NCI-H1417 treated with DMSO at 0.1 percent for 48 hours (cell line): ENCODE results near the gene CDH13.

Experiments used
- DNase-seq: peaks from one replicate; lab custom pipeline; 2025; lab: John Stamatoyannopoulos, UW

The CDH13 gene

GRCh38 chr16:82846806-82847205 lies 220.0 kb downstream of the CDH13 start:
- no peak for DNase-seq

- DNase-seq: no peak
Measured at GRCh38 chr16:82848013-82848412, 221.2 kb downstream of the CDH13 start.

GRCh38 chr16:82852388-82853008 lies 225.7 kb downstream of the CDH13 start:
- no peak for DNase-seq

DNA sequence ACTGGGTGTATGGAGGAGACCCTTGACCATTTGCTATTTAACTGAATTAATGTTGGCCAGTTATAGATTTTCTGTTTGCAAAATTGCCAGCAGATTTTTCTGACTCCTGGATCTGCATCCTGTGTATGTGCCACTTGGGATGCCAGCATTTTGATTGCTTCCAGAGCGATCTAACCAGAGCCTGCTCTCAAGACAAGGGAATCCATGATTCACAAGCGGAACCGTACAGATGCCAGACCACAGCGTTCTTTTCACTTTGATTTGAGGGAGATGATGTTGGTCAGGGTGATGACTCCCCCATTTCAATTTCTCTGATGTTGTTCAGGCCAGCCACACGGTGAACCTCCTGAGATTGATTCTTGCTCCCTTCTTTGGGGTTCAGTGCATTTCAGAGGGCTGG lies 228.7 kb downstream of the CDH13 start:
- DNase-seq: no peak

GRCh38 chr16:82857693-82858365 lies 231.1 kb downstream of the CDH13 start:
- no peak for DNase-seq

- DNase-seq: no peak
Measured at GRCh38 chr16:82859662-82860061, 232.9 kb downstream of the CDH13 start.

GRCh38 chr16:82860071-82860470 lies 233.3 kb downstream of the CDH13 start:
- DNase-seq: no peak

DNA sequence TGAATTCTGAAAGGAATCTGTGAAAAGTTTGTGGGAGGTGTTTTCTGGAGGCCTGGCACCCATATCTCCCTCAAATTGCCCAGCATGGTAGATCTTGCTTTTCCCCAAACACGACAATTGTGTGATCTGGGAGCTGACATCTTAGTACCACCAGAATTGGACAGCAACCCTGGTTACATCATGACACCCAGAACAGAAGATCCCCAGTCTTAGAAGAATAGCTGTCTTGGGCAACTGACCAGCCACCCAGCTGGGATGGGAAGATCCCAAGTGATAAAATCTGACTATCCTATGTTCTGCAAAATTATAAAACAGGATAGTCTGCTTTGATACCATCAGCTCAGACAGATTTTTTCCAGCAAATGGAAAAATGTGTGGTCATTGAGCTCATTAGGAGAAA lies 235.3 kb downstream of the CDH13 start:
- no peak for DNase-seq

- DNase-seq: no peak
Measured at GRCh38 chr16:82864332-82865040, 237.7 kb downstream of the CDH13 start.

- no peak for DNase-seq
Measured at GRCh38 chr16:82865412-82865811, 238.6 kb downstream of the CDH13 start.

- no peak for DNase-seq
Measured at GRCh38 chr16:82867485-82867884, 240.7 kb downstream of the CDH13 start.

DNA sequence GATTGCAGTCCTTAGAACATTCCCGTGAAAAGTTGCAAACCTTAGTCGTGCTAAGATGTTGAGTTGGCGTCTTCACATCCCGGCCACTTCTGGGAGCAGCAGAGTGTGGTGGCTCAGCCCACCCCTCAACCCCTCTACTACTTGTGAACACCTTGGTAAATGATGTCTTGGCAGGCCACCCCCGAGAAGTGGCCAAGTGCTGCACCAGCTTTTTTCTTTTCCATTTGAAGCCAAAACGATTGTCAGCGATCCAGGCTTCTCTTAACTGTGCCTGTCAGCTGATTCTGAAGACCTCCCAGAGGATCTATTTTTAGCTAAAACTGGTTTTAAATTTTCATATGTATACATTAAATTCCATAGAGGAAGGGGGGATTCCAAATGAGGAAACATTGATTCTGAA lies 247.5 kb downstream of the CDH13 start:
- no peak for DNase-seq

GRCh38 chr16:82874672-82875071 lies 247.9 kb downstream of the CDH13 start:
- no peak for DNase-seq

DNA sequence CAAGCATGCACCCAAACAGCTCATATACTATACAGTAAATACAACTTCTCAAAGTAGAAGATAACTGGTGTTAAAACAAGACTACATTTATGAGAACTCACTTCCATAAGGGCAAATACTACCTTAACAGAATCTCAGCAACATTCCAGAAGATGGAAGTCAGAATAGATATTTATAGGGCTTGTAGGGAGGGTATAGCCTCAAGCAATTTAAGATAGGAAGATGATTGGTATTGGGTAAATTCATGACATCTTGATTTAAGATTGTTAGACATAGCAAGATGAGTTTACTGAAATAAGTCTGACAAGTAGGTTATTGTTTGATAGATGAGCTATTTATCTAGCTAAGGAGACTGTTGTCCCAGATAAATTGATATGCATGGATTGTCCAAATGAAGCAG lies 250.2 kb downstream of the CDH13 start:
- DNase-seq: no peak

- DNase-seq: no peak
Measured at GRCh38 chr16:82878466-82878865, 251.7 kb downstream of the CDH13 start.

DNA sequence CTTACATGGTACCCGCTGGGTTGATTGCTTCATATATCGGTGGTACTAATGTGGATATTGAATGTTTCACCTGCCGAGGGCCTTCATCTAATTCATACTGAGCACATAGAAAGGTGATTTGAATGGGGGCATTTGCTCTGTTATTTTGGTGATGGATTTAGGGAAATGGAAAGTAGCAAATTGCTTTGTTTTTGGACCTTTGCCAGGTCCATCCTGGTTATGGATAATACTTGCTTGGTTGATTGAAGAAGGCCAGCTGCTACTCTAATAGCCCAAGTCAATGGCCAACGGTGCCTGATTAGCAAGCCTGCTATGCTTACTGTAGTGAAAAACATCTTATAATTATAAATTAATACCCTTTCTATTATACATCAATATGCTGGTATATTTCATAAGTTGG lies 253.6 kb downstream of the CDH13 start:
- DNase-seq: no peak

DNA sequence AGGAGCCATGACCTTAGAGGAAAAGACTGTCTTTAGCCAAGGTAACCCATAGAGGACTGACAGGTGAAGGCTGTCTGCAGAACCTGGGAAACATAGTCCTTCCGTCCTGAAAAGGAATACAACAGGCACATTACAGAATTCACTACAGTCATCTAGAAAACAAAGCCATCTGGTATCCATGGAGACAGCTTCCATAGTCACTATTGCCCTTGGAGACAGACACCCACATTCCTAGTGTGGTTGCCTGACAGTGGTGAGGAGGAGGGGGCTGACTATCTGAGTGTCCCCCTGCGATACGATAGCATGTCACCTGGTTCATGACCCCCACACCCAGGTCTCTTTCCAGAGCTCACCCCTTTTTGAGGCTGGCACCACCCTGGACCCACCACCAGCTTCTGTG lies 254.7 kb downstream of the CDH13 start:
- no peak for DNase-seq

- DNase-seq: no peak
Measured at GRCh38 chr16:82882226-82882625, 255.5 kb downstream of the CDH13 start.

DNA sequence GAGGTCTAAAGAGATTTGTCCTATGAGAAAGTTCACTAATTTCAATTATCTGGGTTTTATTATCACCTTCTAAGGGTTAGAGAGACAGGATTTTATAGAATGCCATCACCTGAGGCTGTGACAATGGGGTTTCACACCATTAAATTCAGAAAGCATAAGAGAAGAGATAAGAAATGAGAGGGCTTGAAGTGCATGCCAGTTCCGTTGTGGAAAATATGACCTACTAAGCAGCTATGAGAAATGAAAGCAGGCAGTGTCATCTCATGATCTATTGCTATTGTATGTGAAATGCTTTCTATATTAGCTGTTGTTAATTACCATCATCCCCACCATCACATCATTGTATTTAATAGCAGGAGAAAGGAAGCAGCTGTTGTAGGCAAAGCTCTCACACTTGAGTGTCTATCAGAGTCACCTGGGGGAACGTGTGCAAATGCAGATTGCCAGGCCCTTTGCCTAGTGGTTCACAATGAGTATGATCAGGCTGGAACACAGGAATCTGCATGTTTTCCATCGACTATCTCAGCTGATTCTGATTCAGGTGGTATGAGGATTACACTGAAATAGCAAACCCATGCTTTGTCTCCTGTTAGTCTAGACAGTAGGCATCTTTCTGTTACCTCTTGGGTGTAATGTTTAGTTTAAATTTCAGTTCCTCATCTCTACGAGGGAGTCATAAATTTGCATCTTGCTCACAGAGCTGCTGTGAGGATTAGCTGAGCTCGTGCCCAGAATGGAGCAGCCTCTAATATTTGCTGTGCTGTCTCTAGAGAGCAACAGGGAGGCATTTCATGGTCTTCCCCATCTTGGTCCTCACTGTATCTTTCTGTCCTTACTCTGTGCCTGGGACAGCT lies 256.4 kb downstream of the CDH13 start:
- no peak for DNase-seq

GRCh38 chr16:82884320-82884898 lies 257.6 kb downstream of the CDH13 start:
- no peak for DNase-seq

GRCh38 chr16:82886146-82886545 lies 259.4 kb downstream of the CDH13 start:
- DNase-seq: no peak

- DNase-seq: no peak
Measured at GRCh38 chr16:82888591-82889001, 261.8 kb downstream of the CDH13 start.
